Activated CD8-positive, alpha-beta memory T cell treated with anti-CD3 and anti-CD28 coated beads, Interleukin-2, amount 10 ng/mL, durations not matched to agents 7 days and 5 days (primary cell): ENCODE measurements around the gene TMEM132D. TPM values are rescaled to one million over a fixed set of nuclear protein-coding genes. Genes with fewer than 3 reads are reported as not detected.

ENCODE experiments used
- ATAC-seq: fragments of 150-1000 bp; cut with Tn5 transposase; one replicate; pipeline ENCODE4 v1.10.0; 2021; ENCODE audit warnings: moderate library complexity
- CTCF ChIA-PET: fragments of 350-600 bp; sonication (Branson Sonifier 250); formaldehyde crosslinking; loops from one replicate; lab custom pipeline; 2021; ENCODE audit warnings: antibody characterized with exemption; lab: Charles Lee
- DNase-seq: peaks from one replicate; pipeline ENCODE4 v3.0.0-alpha.2; 2020
- H3K27ac Mint-ChIP-seq: one replicate; pipeline ENCODE4 v1.8.0; 2021; ENCODE audit warnings: mild to moderate bottlenecking, mixed read lengths
- H3K27me3 Mint-ChIP-seq: one replicate; pipeline ENCODE4 v1.8.0; 2021; ENCODE audit warnings: mixed read lengths
- H3K36me3 Mint-ChIP-seq: one replicate; pipeline ENCODE4 v1.8.0; 2021; ENCODE audit warnings: mild to moderate bottlenecking, mixed read lengths
- H3K4me1 Mint-ChIP-seq: one replicate; pipeline ENCODE4 v1.8.0; 2021; ENCODE audit warnings: mixed read lengths
- H3K4me3 Mint-ChIP-seq: one replicate; pipeline ENCODE4 v1.8.0; 2021; ENCODE audit warnings: mild to moderate bottlenecking, moderate library complexity, mixed read lengths
- H3K9me3 Mint-ChIP-seq: one replicate; pipeline ENCODE4 v1.8.0; 2022; ENCODE audit warnings: low read depth, mixed read lengths
- total RNA-seq, 2 experiments: library from RNA; stranded (reverse); gene quantifications; one replicate each; pipeline ENCODE4 v1.2.3, GENCODE V29; 2021

The TMEM132D gene
- total RNA-seq, 2 experiments from 2014 or later: not detected

GRCh38 chr12:129675496-129675895 is 228.3 kb downstream of the TMEM132D start:
- CTCF ChIA-PET: no interaction called here
- DNase-seq (no peak), ATAC-seq (no peak)
- Mint-ChIP-seq H3K27me3 (no peaks in the 10 kb centered on the region), H3K9me3 (peaks cover 2% of the 10 kb centered on the region), H3K27ac (no peak overlapping the region), H3K36me3 (no peaks in the 10 kb centered on the region), H3K4me3 (no peak overlapping the region), H3K4me1 (no peaks in the 10 kb centered on the region)

GRCh38 chr12:129673806-129674205 is 230.0 kb downstream of the TMEM132D start:
- Mint-ChIP-seq H3K27ac (no peak overlapping the region), H3K27me3 (no peaks in the 10 kb centered on the region), H3K9me3 (peaks cover 2% of the 10 kb centered on the region), H3K4me1 (no peaks in the 10 kb centered on the region), H3K36me3 (no peaks in the 10 kb centered on the region), H3K4me3 (no peak overlapping the region)
- DNase-seq (no peak), ATAC-seq (no peak)
- CTCF ChIA-PET: no interaction called here

- no peaks in the 10 kb centered on the region for H3K27me3 Mint-ChIP-seq
- CTCF ChIA-PET: no interaction called here
Observed at GRCh38 chr12:129672110-129672509, 231.7 kb downstream of the TMEM132D start.

GRCh38 chr12:129670256-129670920 is 233.4 kb downstream of the TMEM132D start:
- CTCF ChIA-PET: no interaction called here
- no peak for DNase-seq
- H3K9me3 Mint-ChIP-seq: no peaks in the 10 kb centered on the region
- no peak overlapping the region for H3K27ac Mint-ChIP-seq
- no peaks in the 10 kb centered on the region for H3K4me1 Mint-ChIP-seq
- H3K4me3 Mint-ChIP-seq: no peak overlapping the region
- H3K27me3 Mint-ChIP-seq: no peaks in the 10 kb centered on the region
- no peaks in the 10 kb centered on the region for H3K36me3 Mint-ChIP-seq
- ATAC-seq: no peak

More at GRCh38 chr12:129672110-129672509, 231.7 kb downstream of the TMEM132D start:
- no peak for ATAC-seq
- no peak overlapping the region for H3K27ac Mint-ChIP-seq
- DNase-seq: no peak
- H3K36me3 Mint-ChIP-seq: no peaks in the 10 kb centered on the region
- no peaks in the 10 kb centered on the region for H3K4me1 Mint-ChIP-seq
- no peaks in the 10 kb centered on the region for H3K9me3 Mint-ChIP-seq
- H3K4me3 Mint-ChIP-seq: no peak overlapping the region

- Mint-ChIP-seq H3K4me1 (no peaks in the 10 kb centered on the region), H3K27me3 (no peaks in the 10 kb centered on the region), H3K9me3 (no peaks in the 10 kb centered on the region), H3K27ac (no peak overlapping the region), H3K4me3 (no peak overlapping the region), H3K36me3 (no peaks in the 10 kb centered on the region)
- no peak for ATAC-seq
- CTCF ChIA-PET: no interaction called here
- DNase-seq: no peak
Observed at GRCh38 chr12:129665414-129665813, 238.4 kb downstream of the TMEM132D start.

- ATAC-seq (no peak), DNase-seq (no peak)
- Mint-ChIP-seq H3K27me3 (no peaks in the 10 kb centered on the region), H3K27ac (no peak overlapping the region), H3K9me3 (peaks cover 3% of the 10 kb centered on the region), H3K36me3 (no peaks in the 10 kb centered on the region), H3K4me1 (no peaks in the 10 kb centered on the region), H3K4me3 (no peak overlapping the region)
- CTCF ChIA-PET: no interaction called here
Observed at GRCh38 chr12:129662234-129662633, 241.6 kb downstream of the TMEM132D start.

GRCh38 chr12:129660946-129661345 is 242.9 kb downstream of the TMEM132D start:
- peaks cover 5% of the 10 kb centered on the region for H3K9me3 Mint-ChIP-seq
- DNase-seq (no peak), ATAC-seq (no peak)
- H3K4me3 Mint-ChIP-seq: no peak overlapping the region
- H3K27ac Mint-ChIP-seq: no peak overlapping the region
- no peaks in the 10 kb centered on the region for H3K4me1 Mint-ChIP-seq
- CTCF ChIA-PET: no interaction called here
- H3K36me3 Mint-ChIP-seq: no peaks in the 10 kb centered on the region
- no peaks in the 10 kb centered on the region for H3K27me3 Mint-ChIP-seq

GRCh38 chr12:129659961-129660622 is 243.7 kb downstream of the TMEM132D start:
- no peaks in the 10 kb centered on the region for H3K27me3 Mint-ChIP-seq
- H3K27ac Mint-ChIP-seq: no peak overlapping the region
- no peak for ATAC-seq
- CTCF ChIA-PET: no interaction called here
- no peak for DNase-seq
- H3K4me1 Mint-ChIP-seq: no peaks in the 10 kb centered on the region
- no peaks in the 10 kb centered on the region for H3K36me3 Mint-ChIP-seq
- no peak overlapping the region for H3K4me3 Mint-ChIP-seq
- H3K9me3 Mint-ChIP-seq: peaks cover 7% of the 10 kb centered on the region

GRCh38 chr12:129657179-129657578 is 246.6 kb downstream of the TMEM132D start:
- DNase-seq: no peak
- no peak overlapping the region for H3K27ac Mint-ChIP-seq
- H3K36me3 Mint-ChIP-seq: no peaks in the 10 kb centered on the region
- no peaks in the 10 kb centered on the region for H3K27me3 Mint-ChIP-seq
- ATAC-seq: no peak
- no peak overlapping the region for H3K4me3 Mint-ChIP-seq
- peaks cover 15% of the 10 kb centered on the region for H3K9me3 Mint-ChIP-seq
- CTCF ChIA-PET: no interaction called here
- no peaks in the 10 kb centered on the region for H3K4me1 Mint-ChIP-seq

GRCh38 chr12:129651951-129652350 is 251.9 kb downstream of the TMEM132D start:
- Mint-ChIP-seq H3K4me1 (no peaks in the 10 kb centered on the region), H3K36me3 (no peaks in the 10 kb centered on the region), H3K27ac (no peak overlapping the region), H3K27me3 (no peaks in the 10 kb centered on the region), H3K9me3 (peaks cover 11% of the 10 kb centered on the region), H3K4me3 (no peak overlapping the region)
- ATAC-seq: no peak
- DNase-seq: no peak
- CTCF ChIA-PET: no interaction called here

GRCh38 chr12:129641926-129642325 is 261.9 kb downstream of the TMEM132D start:
- DNase-seq: no peak
- CTCF ChIA-PET: no interaction called here

GRCh38 chr12:129635021-129635685 is 268.7 kb downstream of the TMEM132D start:
- Mint-ChIP-seq H3K4me3 (no peak overlapping the region), H3K9me3 (no peaks in the 10 kb centered on the region), H3K27ac (no peak overlapping the region), H3K27me3 (no peaks in the 10 kb centered on the region), H3K4me1 (no peaks in the 10 kb centered on the region), H3K36me3 (no peaks in the 10 kb centered on the region)
- CTCF ChIA-PET: no interaction called here
- no peak for DNase-seq
- no peak for ATAC-seq

More at GRCh38 chr12:129641926-129642325, 261.9 kb downstream of the TMEM132D start:
- H3K4me3 Mint-ChIP-seq: no peak overlapping the region
- H3K36me3 Mint-ChIP-seq: no peaks in the 10 kb centered on the region
- peaks cover 3% of the 10 kb centered on the region for H3K9me3 Mint-ChIP-seq
- no peak overlapping the region for H3K27ac Mint-ChIP-seq
- ATAC-seq: no peak
- H3K27me3 Mint-ChIP-seq: no peaks in the 10 kb centered on the region
- H3K4me1 Mint-ChIP-seq: no peaks in the 10 kb centered on the region

GRCh38 chr12:129631316-129631715 is 272.5 kb downstream of the TMEM132D start:
- Mint-ChIP-seq H3K27me3 (no peaks in the 10 kb centered on the region), H3K4me1 (no peaks in the 10 kb centered on the region), H3K4me3 (no peak overlapping the region), H3K27ac (no peak overlapping the region), H3K9me3 (no peaks in the 10 kb centered on the region), H3K36me3 (no peaks in the 10 kb centered on the region)
- CTCF ChIA-PET: no interaction called here
- DNase-seq (no peak), ATAC-seq (no peak)

- H3K27me3 Mint-ChIP-seq: no peaks in the 10 kb centered on the region
- H3K4me1 Mint-ChIP-seq: no peaks in the 10 kb centered on the region
- DNase-seq (no peak), ATAC-seq (no peak)
- no peaks in the 10 kb centered on the region for H3K9me3 Mint-ChIP-seq
- CTCF ChIA-PET: no interaction called here
- no peak overlapping the region for H3K4me3 Mint-ChIP-seq
- H3K27ac Mint-ChIP-seq: no peak overlapping the region
- H3K36me3 Mint-ChIP-seq: no peaks in the 10 kb centered on the region
Observed at GRCh38 chr12:129629901-129630300, 273.9 kb downstream of the TMEM132D start.
